ENCODE data around the gene UXS1. TPM values are rescaled to one million over a fixed set of nuclear protein-coding genes. Genes with fewer than 3 reads are reported as not detected.

UXS1 gene
- total and polyA plus RNA-seq, 11 donors, result 11.0 to 36.9 (median 30.9) TPM

DNA sequence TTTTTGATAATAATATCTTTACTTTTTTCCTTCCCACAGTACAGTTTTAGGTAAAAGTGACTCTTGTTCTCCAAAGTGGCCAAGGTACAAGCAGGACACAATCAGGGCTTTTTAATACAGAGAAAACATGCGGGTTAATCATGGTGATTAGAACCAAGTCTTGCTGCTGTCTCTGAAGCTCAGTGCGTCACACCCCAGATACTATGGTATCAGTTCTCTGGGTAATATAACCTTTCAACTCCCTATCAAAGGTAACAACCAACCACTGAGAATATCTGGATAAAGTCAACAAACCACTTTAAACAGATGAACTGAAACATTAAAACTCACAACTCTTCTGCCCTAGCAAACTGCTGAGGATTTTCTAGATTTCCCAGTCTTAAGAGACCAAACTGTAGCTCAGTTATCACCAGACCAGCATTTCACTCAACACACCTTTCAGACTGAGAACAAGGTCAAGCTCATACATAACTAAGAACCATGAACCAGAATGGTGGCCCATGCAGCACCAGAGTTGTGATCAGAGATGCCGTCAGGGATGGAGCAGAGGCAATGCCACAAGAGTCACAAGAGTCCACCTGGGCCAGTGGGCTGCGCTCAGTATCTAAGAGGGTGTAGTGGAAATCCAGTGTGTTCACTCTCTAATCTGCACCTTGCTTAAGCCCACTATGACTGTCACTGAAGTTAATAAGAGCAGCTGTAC, 103.0 kb downstream of the UXS1 start:
- 97 to 99% (median 98%) methylated on average over 4 of the region's 4 CpGs for WGBS, 4 donors
- DNase-seq (no peak), ATAC-seq (no peak)
- no peak for TF ChIP-seq POLR2A (IDR thresholded peaks at IDR 0.05)
- TF ChIP-seq CTCF (IDR thresholded peaks at IDR 0.05), result no peak
- no peaks in the 10 kb centered on the region for H3K27me3 ChIP-seq
- intact Hi-C loops (cut with DNase I), result loop anchor here in 1 of 10 donors (10.0 kb wide), 1 partner anchor 746 kb away; no protein-coding TSS in a partner anchor
- H3K4me3 ChIP-seq, result no peak overlapping the region
- no peak overlapping the region for H3K27ac ChIP-seq
- no peaks in the 10 kb centered on the region for H3K9me3 ChIP-seq
- peaks cover 0 to 11% (median 0%) of the 10 kb centered on the region in 12 donors for H3K4me1 ChIP-seq
- H3K36me3 ChIP-seq, result peaks cover 0 to 21% (median 4%) of the 10 kb centered on the region in 9 donors

- H3K4me3 ChIP-seq, result no peak overlapping the region
- no peak for TF ChIP-seq POLR2A (IDR thresholded peaks at IDR 0.05)
- TF ChIP-seq CTCF (IDR thresholded peaks at IDR 0.05), result no peak
- intact Hi-C loops (cut with DNase I), result loop anchor here in 9 of 10 donors (5.0 to 10.0 kb wide), 7 partner anchors 175 to 745 kb away; partner anchors contain the start of gene NCK2 (in 2 of the 9)
- WGBS, 4 donors, result 70 to 88% (median 87%) methylated on average over 1 of the region's 1 CpG; no CpG with 5 or more reads in 1 of the 4 donors
- peaks cover 0 to 14% (median 4%) of the 10 kb centered on the region in 9 donors for H3K36me3 ChIP-seq
- H3K4me1 ChIP-seq, result peaks cover 0 to 7% (median 0%) of the 10 kb centered on the region in 12 donors
- H3K27ac ChIP-seq, result no peak overlapping the region
- DNase-seq (no peak), ATAC-seq (no peak)
- no peaks in the 10 kb centered on the region for H3K9me3 ChIP-seq
- H3K27me3 ChIP-seq, result no peaks in the 10 kb centered on the region
These were observed 104.5 kb downstream of the UXS1 start for GRCh38 chr2:106089611-106090010.

- TF ChIP-seq CTCF (IDR thresholded peaks at IDR 0.05) (peak; percentile 19 to 67 (median 47)), POLR2A (IDR thresholded peaks at IDR 0.05) (no peak)
- Histone ChIP-seq H3K4me3 (no peak overlapping the region), H3K9me3 (no peaks in the 10 kb centered on the region), H3K27me3 (no peaks in the 10 kb centered on the region), H3K36me3 (no peaks in the 10 kb centered on the region), H3K27ac (peak overlapping the region in 1 of 12 donors; percentile 7), H3K4me1 (peaks cover 0 to 7% (median 0%) of the 10 kb centered on the region in 12 donors)
- 51 to 62% (median 53%) methylated on average over 9 of the region's 9 CpGs for WGBS, 4 donors
- intact Hi-C loops (cut with DNase I), result loop anchor here in 8 of 10 donors (5.0 to 10.0 kb wide), 6 partner anchors 171 to 511 kb away; partner anchors contain the start of gene NCK2 (in 2 of the 8)
- peak in 3 of 4 donors; percentile 61 to 84 (median 72) for ATAC-seq
- DNase-seq, result peak in 3 of 5 donors; percentile 48 to 55 (median 51)
These were observed 108.7 kb downstream of the UXS1 start for GRCh38 chr2:106085181-106085940.

DNA sequence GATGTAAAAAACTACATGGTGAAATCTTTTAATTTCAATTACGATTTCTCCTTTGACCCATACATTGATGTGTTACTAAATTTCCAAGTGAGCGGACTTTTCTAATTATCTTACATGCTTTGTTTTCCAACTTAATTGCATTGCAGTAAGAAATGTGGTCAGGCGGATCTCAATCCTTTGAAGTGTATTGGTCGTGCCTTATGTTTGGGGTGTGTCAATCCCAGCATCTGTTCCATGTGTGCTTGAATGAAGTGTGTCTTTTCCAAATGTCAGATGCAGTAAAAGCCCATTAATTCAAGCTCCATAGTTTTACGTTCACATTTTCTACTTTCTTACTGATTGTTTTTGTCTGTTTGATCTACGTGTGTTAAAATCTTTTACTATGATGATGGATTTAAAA, 113.1 kb downstream of the UXS1 start:
- no peak for DNase-seq

More for the DNA sequence above, 113.1 kb downstream of the UXS1 start:
- Histone ChIP-seq H3K4me1 (peaks cover 0 to 7% (median 0%) of the 10 kb centered on the region in 12 donors), H3K4me3 (no peak overlapping the region), H3K27ac (no peak overlapping the region), H3K9me3 (no peaks in the 10 kb centered on the region), H3K27me3 (no peaks in the 10 kb centered on the region), H3K36me3 (no peaks in the 10 kb centered on the region)
- TF ChIP-seq POLR2A (IDR thresholded peaks at IDR 0.05) (no peak), CTCF (IDR thresholded peaks at IDR 0.05) (no peak)
- ATAC-seq, result no peak
- WGBS, 4 donors, result 83 to 92% (median 88%) methylated on average over 6 of the region's 6 CpGs
- intact Hi-C loops (cut with DNase I), result loop anchor here in 5 of 10 donors (5.0 to 10.0 kb wide), 5 partner anchors 166 to 506 kb away; partner anchors contain the start of gene NCK2 (in 2 of the 5)

All from heart left ventricle (tissue), 16 donors.